Stimulated activated CD4-positive, alpha-beta T cell treated with anti-CD3 and anti-CD28 coated beads, Interleukin-2, amount 100 ng/mL, for 24 hours (primary cell): ENCODE data around the gene NOTUM.

ENCODE experiments used
- DNase-seq, 2 donors: peaks; one replicate each; pipeline ENCODE4 v3.0.0-alpha.2; 2020

Gene NOTUM

DNA sequence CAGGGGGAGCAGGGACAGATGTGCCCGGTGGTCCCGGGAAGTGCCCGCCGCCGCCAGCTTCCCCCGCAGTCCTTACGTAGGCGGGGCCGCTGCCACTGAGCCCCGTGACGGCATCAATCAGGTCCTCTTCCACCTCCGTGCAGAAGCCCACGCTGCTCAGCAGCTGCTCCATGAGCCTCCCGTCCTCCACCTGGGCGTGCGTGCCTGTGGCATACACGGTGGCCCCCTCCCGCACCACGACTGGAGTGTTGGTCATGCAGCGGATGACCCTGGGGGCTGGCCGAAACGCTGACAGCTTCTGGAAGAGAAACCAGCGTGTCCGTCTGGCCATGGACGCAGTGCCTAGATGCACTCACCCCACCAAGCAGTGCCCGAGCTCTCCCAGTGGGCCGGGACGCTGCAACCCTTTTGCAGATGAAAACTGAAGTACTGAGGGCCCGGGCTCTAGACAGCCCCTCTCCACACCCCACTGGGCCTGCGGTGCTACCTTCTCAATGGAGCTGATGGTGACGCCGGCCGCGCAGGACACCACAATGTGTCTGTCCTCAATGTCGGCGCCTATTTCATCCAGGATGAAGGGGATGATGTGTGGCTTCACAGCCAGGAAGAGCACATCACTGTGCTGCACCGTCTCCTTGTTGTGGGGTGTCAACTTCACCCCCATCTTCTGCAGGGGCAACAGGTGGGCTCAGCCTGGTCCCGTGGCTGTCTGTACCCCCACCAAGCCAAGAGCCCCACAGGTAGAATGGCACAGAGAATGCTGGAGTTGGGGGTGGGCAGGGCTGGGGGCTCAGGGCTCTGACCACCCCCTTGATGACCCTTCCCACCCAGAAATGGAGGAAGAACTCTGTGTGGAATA lies 25.9 kb downstream of the NOTUM start:
- no peak for DNase-seq

DNA sequence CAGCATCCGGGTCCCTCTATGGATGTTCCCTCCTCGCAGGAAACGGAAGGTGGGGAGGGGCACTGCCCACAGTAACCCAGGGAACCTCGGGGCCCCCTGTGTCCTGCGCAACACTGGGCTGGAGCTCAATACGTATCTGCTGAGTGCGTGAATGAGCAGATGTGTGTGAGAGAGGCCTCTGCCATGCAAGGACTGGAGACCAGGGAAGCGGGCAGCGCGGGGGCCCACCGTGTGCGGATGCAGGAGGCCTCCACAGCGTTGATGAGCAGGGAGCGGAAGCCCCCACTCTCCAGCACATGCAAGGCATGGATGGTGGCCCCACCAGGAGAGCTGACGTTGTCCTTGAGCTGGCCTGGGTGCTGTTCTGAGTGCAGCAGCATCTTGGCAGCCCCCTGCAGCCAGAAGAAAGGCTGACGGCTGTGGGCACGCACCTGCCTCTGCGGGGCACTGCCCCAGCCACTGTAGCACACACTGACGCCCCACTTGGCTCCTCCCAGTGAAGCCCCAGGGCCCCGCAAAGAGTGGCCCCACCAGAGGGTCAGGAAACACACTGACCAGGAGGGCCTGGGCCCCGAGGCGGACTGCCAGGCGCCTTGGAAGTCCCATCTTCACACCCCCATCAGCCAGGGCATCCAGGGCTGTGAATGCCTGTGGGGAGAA lies 26.8 kb downstream of the NOTUM start:
- DNase-seq: no peak

- no peak for DNase-seq
Observed at GRCh38 chr17:81933178-81933699, 27.7 kb downstream of the NOTUM start.

DNA sequence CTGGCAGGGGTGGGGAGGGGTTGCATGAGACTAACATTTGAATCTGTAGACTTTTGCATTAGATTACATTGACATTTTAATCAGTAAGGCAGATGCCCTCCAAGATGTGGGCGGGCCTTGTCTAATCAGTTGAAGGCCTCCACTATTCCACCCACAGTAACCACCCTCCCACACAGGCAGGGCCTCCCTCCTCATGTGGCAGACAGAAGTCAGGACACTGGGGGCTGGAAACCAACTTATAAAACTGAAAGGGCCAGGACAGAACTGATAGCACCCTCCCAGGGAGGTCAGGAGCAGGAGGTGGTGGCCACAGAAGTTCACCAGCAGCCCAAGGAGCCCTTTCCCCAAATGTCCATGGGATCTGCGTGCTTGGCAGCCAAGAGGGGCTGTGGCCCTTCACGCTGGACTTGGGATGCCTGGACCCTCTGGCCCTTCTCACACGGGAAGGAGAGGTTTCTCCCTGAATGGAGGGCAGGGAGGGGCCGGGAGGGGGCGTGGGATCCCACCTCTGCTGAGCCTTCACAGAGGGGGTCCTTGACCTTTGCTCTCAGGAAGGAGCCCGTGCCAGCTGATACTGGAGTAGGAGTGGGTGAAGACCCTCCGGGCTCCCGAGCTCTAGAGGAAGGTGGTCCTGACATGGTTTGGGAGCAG lies 28.5 kb downstream of the NOTUM start:
- no peak for DNase-seq

DNA sequence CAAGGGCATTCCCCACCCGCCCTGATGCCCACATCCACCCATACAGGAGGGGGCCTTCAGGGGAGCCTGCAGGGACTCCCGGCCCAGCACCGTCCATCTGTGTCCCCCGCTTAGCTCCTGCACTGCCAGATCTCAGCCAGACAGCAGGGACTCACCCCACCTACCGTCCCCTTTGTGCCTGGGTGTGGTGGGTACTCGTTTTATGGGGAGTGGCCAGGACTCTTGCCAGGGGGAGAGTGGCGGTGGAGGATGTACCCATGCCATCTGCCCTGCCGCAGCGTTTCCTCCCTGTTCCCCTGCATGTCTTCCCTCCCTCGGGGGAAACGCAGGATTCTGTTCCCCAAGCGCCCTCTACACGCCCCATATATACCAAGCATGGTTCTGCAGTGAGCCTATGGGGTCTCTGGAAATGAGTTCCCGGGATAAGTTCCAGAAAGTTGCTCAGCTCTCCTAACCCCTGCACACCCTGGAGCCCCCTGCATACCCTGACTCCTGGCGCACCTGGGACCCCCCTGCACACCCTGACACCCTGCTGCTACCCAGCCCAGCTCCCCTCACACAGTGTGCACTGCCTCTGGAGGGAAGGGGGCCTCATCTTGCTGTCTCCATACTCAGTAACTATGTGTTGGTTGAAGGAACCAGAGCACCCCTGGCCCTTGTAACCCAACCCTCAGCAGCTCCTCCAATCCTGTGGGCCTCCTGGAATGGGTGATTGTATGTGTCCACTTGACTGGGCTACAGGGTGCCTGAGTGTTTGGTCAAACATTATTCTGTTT lies 29.2 kb downstream of the NOTUM start:
- DNase-seq: no peak

- DNase-seq: no peak
Observed at GRCh38 chr17:81931189-81931556, 29.8 kb downstream of the NOTUM start.

GRCh38 chr17:81930142-81931125 lies 30.6 kb downstream of the NOTUM start:
- DNase-seq: no peak

- no peak for DNase-seq
Observed at GRCh38 chr17:81929253-81930141, 31.5 kb downstream of the NOTUM start.

GRCh38 chr17:81928544-81929252 lies 32.3 kb downstream of the NOTUM start:
- no peak for DNase-seq

DNA sequence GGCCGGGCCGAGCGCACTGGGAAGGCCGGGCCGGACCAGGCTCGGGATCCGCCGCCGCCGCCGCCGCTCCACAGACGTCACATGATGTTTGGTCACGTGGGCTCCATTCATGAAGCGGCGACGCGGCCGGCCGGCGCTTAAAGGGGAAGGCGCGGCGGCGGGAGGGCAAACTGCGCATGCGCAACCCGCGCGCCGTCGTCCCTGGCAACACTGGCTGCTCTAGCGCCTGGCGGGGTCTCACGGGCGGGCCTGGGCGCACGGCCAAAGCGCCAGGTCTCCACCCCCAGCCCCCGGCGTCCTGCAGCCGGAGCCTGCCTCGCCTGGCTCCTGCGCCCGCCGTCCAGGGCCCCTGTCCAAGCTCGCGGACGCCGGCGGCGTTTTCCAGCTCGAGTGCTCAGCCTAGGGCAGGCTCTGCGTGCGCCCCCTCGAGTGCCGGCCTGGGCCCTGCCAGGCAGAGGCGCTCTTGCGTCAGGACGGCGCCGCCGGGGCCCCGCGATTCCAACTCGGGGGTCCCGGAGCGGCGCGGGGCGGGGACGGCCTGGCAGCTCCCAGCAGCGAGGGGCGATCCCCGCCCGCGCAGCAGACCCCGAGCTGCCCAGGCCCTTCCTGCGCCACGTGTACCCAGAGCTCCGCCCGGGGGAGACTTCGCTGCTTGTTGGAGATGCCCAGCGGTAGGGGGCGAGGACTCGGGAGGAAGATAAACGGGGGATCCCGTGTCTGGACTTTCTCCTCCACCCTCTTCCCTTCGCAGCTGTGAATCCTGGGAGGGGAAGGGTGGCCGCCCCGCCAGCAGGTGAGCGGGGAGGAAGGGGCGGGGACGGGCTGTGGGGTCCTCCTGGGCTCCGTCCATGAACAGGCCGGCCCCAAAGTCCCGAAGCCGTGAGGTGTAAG lies 33.1 kb downstream of the NOTUM start, which contains the start of gene MAFG:
TSS of gene MAFG (minus strand) at position 83 of the 891 bp plus-strand sequence. CDS start 4,550 bp downstream, outside the sequence.
- DNase-seq: peak; percentile 89 to 91

- DNase-seq: no peak
Observed at GRCh38 chr17:81927152-81927652, 33.8 kb downstream of the NOTUM start.

DNA sequence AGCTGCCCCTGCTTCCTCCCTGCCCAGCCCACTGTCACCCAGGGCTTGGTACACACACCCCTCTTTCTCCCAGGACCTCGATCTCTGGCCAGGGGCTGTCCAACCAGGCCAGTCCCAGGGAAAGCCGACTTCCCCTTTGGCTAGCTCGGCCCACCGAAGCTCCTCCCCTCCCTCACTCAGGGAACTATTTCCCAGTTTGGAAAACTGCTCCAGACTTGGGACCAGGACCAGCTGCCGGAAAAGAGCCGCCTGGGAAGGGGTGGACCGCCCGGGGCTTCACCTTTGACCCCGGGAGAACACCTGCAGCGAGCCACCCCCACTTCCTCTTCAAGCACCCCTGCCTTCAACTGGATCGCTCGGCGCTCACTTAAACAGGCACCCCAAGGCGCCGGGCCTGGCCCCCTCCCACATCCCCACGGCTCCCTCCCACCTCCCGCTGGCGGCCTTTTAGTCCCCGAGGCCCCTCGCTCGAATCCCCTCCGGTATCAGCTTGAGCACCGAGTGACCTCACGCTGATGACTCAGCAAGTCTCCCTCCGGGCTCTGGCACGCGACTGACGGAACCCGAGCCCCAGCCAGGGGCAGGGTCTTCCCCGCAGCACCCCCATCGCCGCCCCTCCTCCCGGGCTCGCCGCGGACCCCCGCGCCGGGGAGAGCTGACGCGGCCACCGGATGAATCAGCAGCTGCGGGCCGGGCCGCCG lies 34.4 kb downstream of the NOTUM start:
- peak; percentile 73 for DNase-seq

GRCh38 chr17:81925860-81926450 lies 35.0 kb downstream of the NOTUM start:
- no peak for DNase-seq

GRCh38 chr17:81924557-81925532 lies 36.1 kb downstream of the NOTUM start:
- no peak for DNase-seq

- DNase-seq: no peak
Observed at GRCh38 chr17:81923302-81924260, 37.4 kb downstream of the NOTUM start.
